Natural killer cell treated with Interleukin-12 subunit alpha and Interleukin-12 subunit beta and Interleukin-15 and Interleukin-18, amount 100 ng/mL, for 72 hours (primary cell): ENCODE measurements around the gene PLEKHM3. TPM values are rescaled to one million over a fixed set of nuclear protein-coding genes. Genes with fewer than 3 reads are reported as not detected.
A peak's percentile ranks its signal among the peaks of the same experiment; 100 is the strongest.

Source experiments
- ATAC-seq, 2 donors: fragments of 150-1000 bp; cut with Tn5 transposase in 1 of 2; sonication (Bioruptor Pico), chemical (Tn5 transposase) in 1 of 2; 2 replicates each; pipeline ENCODE4 v1.10.0; 2021
- DNase-seq: peaks from one replicate; pipeline ENCODE4 v3.0.0; 2022; ENCODE audit warnings: low spot score
- H3K27ac Mint-ChIP-seq, 2 donors: 1 replicate in 1 of 2; 2 replicates in 1 of 2; pipeline ENCODE4 v1.8.0; 2022; ENCODE audit warnings: mixed read lengths in 2 of 2, mild to moderate bottlenecking in 1 of 2, moderate library complexity in 1 of 2
- H3K27me3 Mint-ChIP-seq, 2 donors: 1 replicate in 1 of 2; 2 replicates in 1 of 2; pipeline ENCODE4 v1.8.0; 2022; ENCODE audit warnings: mixed read lengths in 2 of 2
- H3K36me3 Mint-ChIP-seq: one replicate; pipeline ENCODE4 v1.8.0; 2022; ENCODE audit warnings: mixed read lengths
- H3K4me1 Mint-ChIP-seq, 2 donors: 1 replicate in 1 of 2; 2 replicates in 1 of 2; pipeline ENCODE4 v1.8.0; 2022; ENCODE audit warnings: low read depth in 2 of 2, mixed read lengths in 2 of 2, mild to moderate bottlenecking in 1 of 2
- H3K4me3 Mint-ChIP-seq: one replicate; pipeline ENCODE4 v1.8.0; 2022; ENCODE audit warnings: mixed read lengths
- H3K9me3 Mint-ChIP-seq: 2 replicates; pipeline ENCODE4 v1.8.0; 2022; ENCODE audit warnings: mixed read lengths
- total RNA-seq, 2 donors: library from RNA; stranded (reverse); gene quantifications; one replicate each; pipeline ENCODE4 v1.2.3, GENCODE V29; 2022

Gene PLEKHM3
- total RNA-seq, 2 donors from 2014 or later, result 8.1 to 10.3 TPM

GRCh38 chr2:207839575-207839974, 185.8 kb downstream of the PLEKHM3 start:
- no peaks in the 10 kb centered on the region for H3K9me3 Mint-ChIP-seq
- ATAC-seq, result no peak
- no peaks in the 10 kb centered on the region for H3K4me1 Mint-ChIP-seq

GRCh38 chr2:207839028-207839427, 186.3 kb downstream of the PLEKHM3 start:
- Mint-ChIP-seq H3K9me3 (no peaks in the 10 kb centered on the region), H3K4me1 (no peaks in the 10 kb centered on the region), H3K27me3 (no peaks in the 10 kb centered on the region), H3K27ac (no peak overlapping the region), H3K4me3 (no peak overlapping the region), H3K36me3 (no peaks in the 10 kb centered on the region)
- ATAC-seq, result no peak
- DNase-seq, result no peak

More at GRCh38 chr2:207839575-207839974, 185.8 kb downstream of the PLEKHM3 start:
- no peak overlapping the region for H3K27ac Mint-ChIP-seq
- H3K4me3 Mint-ChIP-seq, result no peak overlapping the region
- no peak for DNase-seq
- no peaks in the 10 kb centered on the region for H3K27me3 Mint-ChIP-seq
- H3K36me3 Mint-ChIP-seq, result no peaks in the 10 kb centered on the region

GRCh38 chr2:207836521-207837133, 188.7 kb downstream of the PLEKHM3 start:
- DNase-seq, result no peak

GRCh38 chr2:207835805-207836204, 189.5 kb downstream of the PLEKHM3 start:
- no peaks in the 10 kb centered on the region for H3K36me3 Mint-ChIP-seq
- no peak overlapping the region for H3K27ac Mint-ChIP-seq
- DNase-seq (no peak), ATAC-seq (no peak)
- no peaks in the 10 kb centered on the region for H3K27me3 Mint-ChIP-seq
- H3K9me3 Mint-ChIP-seq, result no peaks in the 10 kb centered on the region
- H3K4me3 Mint-ChIP-seq, result no peak overlapping the region
- peaks cover 0 to 4% of the 10 kb centered on the region in 2 donors for H3K4me1 Mint-ChIP-seq

More at GRCh38 chr2:207836521-207837133, 188.7 kb downstream of the PLEKHM3 start:
- Mint-ChIP-seq H3K4me3 (no peak overlapping the region), H3K27me3 (no peaks in the 10 kb centered on the region), H3K9me3 (no peaks in the 10 kb centered on the region), H3K4me1 (peaks cover 0 to 3% of the 10 kb centered on the region in 2 donors), H3K36me3 (no peaks in the 10 kb centered on the region), H3K27ac (no peak overlapping the region)
- no peak for ATAC-seq

- no peaks in the 10 kb centered on the region for H3K27me3 Mint-ChIP-seq
- H3K9me3 Mint-ChIP-seq, result no peaks in the 10 kb centered on the region
- DNase-seq (no peak), ATAC-seq (peak in 1 of 2 donors; percentile 71)
- peaks cover 0 to 16% of the 10 kb centered on the region in 2 donors for H3K4me1 Mint-ChIP-seq
- no peaks in the 10 kb centered on the region for H3K36me3 Mint-ChIP-seq
- no peak overlapping the region for H3K27ac Mint-ChIP-seq
- H3K4me3 Mint-ChIP-seq, result no peak overlapping the region
These were observed 192.0 kb downstream of the PLEKHM3 start for GRCh38 chr2:207833251-207833751.

- ATAC-seq (no peak), DNase-seq (no peak)
- peaks cover 4% of the 10 kb centered on the region for H3K36me3 Mint-ChIP-seq
- H3K4me3 Mint-ChIP-seq, result no peak overlapping the region
- H3K9me3 Mint-ChIP-seq, result no peaks in the 10 kb centered on the region
- no peaks in the 10 kb centered on the region for H3K27me3 Mint-ChIP-seq
- peaks cover 0 to 16% of the 10 kb centered on the region in 2 donors for H3K4me1 Mint-ChIP-seq
- no peak overlapping the region for H3K27ac Mint-ChIP-seq
These were observed 193.6 kb downstream of the PLEKHM3 start for GRCh38 chr2:207831584-207832248.

- ATAC-seq (no peak), DNase-seq (no peak)
- Mint-ChIP-seq H3K9me3 (no peaks in the 10 kb centered on the region), H3K36me3 (peaks cover 4% of the 10 kb centered on the region), H3K4me1 (peaks cover 0 to 16% of the 10 kb centered on the region in 2 donors), H3K4me3 (no peak overlapping the region), H3K27me3 (no peaks in the 10 kb centered on the region), H3K27ac (no peak overlapping the region)
These were observed 194.4 kb downstream of the PLEKHM3 start for GRCh38 chr2:207830778-207831438.

- Mint-ChIP-seq H3K36me3 (peaks cover 4% of the 10 kb centered on the region), H3K4me1 (peaks cover 0 to 16% of the 10 kb centered on the region in 2 donors), H3K4me3 (no peak overlapping the region), H3K9me3 (no peaks in the 10 kb centered on the region), H3K27ac (no peak overlapping the region), H3K27me3 (no peaks in the 10 kb centered on the region)
- DNase-seq (no peak), ATAC-seq (no peak)
These were observed 196.8 kb downstream of the PLEKHM3 start for GRCh38 chr2:207828361-207829057.

GRCh38 chr2:207825978-207826377, 199.3 kb downstream of the PLEKHM3 start:
- ATAC-seq, result no peak
- H3K27me3 Mint-ChIP-seq, result no peaks in the 10 kb centered on the region
- H3K27ac Mint-ChIP-seq, result no peak overlapping the region
- H3K36me3 Mint-ChIP-seq, result peaks cover 4% of the 10 kb centered on the region
- H3K4me3 Mint-ChIP-seq, result no peak overlapping the region
- DNase-seq, result no peak
- no peaks in the 10 kb centered on the region for H3K9me3 Mint-ChIP-seq
- peaks cover 0 to 12% of the 10 kb centered on the region in 2 donors for H3K4me1 Mint-ChIP-seq

- H3K4me1 Mint-ChIP-seq, result peaks cover 0 to 12% of the 10 kb centered on the region in 2 donors
- no peaks in the 10 kb centered on the region for H3K9me3 Mint-ChIP-seq
- ATAC-seq (no peak), DNase-seq (no peak)
- H3K27me3 Mint-ChIP-seq, result no peaks in the 10 kb centered on the region
- H3K36me3 Mint-ChIP-seq, result peaks cover 4% of the 10 kb centered on the region
- no peak overlapping the region for H3K27ac Mint-ChIP-seq
- H3K4me3 Mint-ChIP-seq, result no peak overlapping the region
These were observed 200.0 kb downstream of the PLEKHM3 start for GRCh38 chr2:207825045-207825954.

- H3K27ac Mint-ChIP-seq, result no peak overlapping the region
- H3K36me3 Mint-ChIP-seq, result peaks cover 4% of the 10 kb centered on the region
- ATAC-seq (no peak), DNase-seq (no peak)
- H3K4me3 Mint-ChIP-seq, result no peak overlapping the region
- H3K9me3 Mint-ChIP-seq, result no peaks in the 10 kb centered on the region
- peaks cover 0 to 4% of the 10 kb centered on the region in 2 donors for H3K4me1 Mint-ChIP-seq
- no peaks in the 10 kb centered on the region for H3K27me3 Mint-ChIP-seq
These were observed 201.5 kb downstream of the PLEKHM3 start for GRCh38 chr2:207823865-207824264.

- H3K27me3 Mint-ChIP-seq, result no peaks in the 10 kb centered on the region
- peaks cover 0 to 2% of the 10 kb centered on the region in 2 donors for H3K4me1 Mint-ChIP-seq
- no peak overlapping the region for H3K27ac Mint-ChIP-seq
These were observed 205.2 kb downstream of the PLEKHM3 start for GRCh38 chr2:207819839-207820784.

More at GRCh38 chr2:207819839-207820784, 205.2 kb downstream of the PLEKHM3 start:
- no peaks in the 10 kb centered on the region for H3K36me3 Mint-ChIP-seq
- ATAC-seq (no peak), DNase-seq (no peak)
- H3K9me3 Mint-ChIP-seq, result no peaks in the 10 kb centered on the region
- H3K4me3 Mint-ChIP-seq, result no peak overlapping the region
